ENCODE data around the gene SHB.

- no peak for TF ChIP-seq EZH2phosphoT487 (IDR thresholded peaks at IDR 0.05; ENCODE audit: borderline replicate concordance, low read length)
- TF ChIP-seq, protein P1, sequence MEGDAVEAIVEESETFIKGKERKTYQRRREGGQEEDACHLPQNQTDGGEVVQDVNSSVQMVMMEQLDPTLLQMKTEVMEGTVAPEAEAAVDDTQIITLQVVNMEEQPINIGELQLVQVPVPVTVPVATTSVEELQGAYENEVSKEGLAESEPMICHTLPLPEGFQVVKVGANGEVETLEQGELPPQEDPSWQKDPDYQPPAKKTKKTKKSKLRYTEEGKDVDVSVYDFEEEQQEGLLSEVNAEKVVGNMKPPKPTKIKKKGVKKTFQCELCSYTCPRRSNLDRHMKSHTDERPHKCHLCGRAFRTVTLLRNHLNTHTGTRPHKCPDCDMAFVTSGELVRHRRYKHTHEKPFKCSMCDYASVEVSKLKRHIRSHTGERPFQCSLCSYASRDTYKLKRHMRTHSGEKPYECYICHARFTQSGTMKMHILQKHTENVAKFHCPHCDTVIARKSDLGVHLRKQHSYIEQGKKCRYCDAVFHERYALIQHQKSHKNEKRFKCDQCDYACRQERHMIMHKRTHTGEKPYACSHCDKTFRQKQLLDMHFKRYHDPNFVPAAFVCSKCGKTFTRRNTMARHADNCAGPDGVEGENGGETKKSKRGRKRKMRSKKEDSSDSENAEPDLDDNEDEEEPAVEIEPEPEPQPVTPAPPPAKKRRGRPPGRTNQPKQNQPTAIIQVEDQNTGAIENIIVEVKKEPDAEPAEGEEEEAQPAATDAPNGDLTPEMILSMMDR (conservative IDR thresholded peaks at IDR 0.05; ENCODE audit: low read depth, low read length) = no peak
Observed at GRCh38 chr9:38092200-38092524, 23.1 kb upstream of the SHB start.
